Stimulated activated CD8-positive, alpha-beta memory T cell treated with anti-CD3 and anti-CD28 coated beads, Interleukin-2, amount 100 ng/mL, for 48 hours (primary cell): ENCODE data around the gene ARHGEF10L.

Experiments
- DNase-seq, 2 donors: peaks; one replicate each; pipeline ENCODE4 v3.0.0-alpha.2; 2020; ENCODE audit warnings: low read depth in 2 of 2

Gene ARHGEF10L

GRCh38 chr1:17661546-17662157 is 122.2 kb downstream of the ARHGEF10L start:
- DNase-seq = peak; percentile 26 to 54

- no peak for DNase-seq
Observed at GRCh38 chr1:17662296-17662695, 122.8 kb downstream of the ARHGEF10L start.

- DNase-seq = no peak
Observed at GRCh38 chr1:17662786-17663185, 123.3 kb downstream of the ARHGEF10L start.

GRCh38 chr1:17663646-17664045 is 124.1 kb downstream of the ARHGEF10L start:
- no peak for DNase-seq

GRCh38 chr1:17664322-17664721 is 124.8 kb downstream of the ARHGEF10L start:
- DNase-seq = no peak

GRCh38 chr1:17665054-17665453 is 125.6 kb downstream of the ARHGEF10L start:
- DNase-seq = no peak

- DNase-seq = no peak
Observed at GRCh38 chr1:17665950-17666720, 126.6 kb downstream of the ARHGEF10L start.

- no peak for DNase-seq
Observed at GRCh38 chr1:17667641-17668040, 128.1 kb downstream of the ARHGEF10L start.

GRCh38 chr1:17668195-17668594 is 128.7 kb downstream of the ARHGEF10L start:
- DNase-seq = no peak

- DNase-seq = no peak
Observed at GRCh38 chr1:17668624-17669175, 129.2 kb downstream of the ARHGEF10L start.

GRCh38 chr1:17669305-17669704 is 129.8 kb downstream of the ARHGEF10L start:
- DNase-seq = no peak

GRCh38 chr1:17669866-17670451 is 130.5 kb downstream of the ARHGEF10L start:
- DNase-seq = no peak

GRCh38 chr1:17670587-17671313 is 131.3 kb downstream of the ARHGEF10L start:
- no peak for DNase-seq

- DNase-seq = no peak
Observed at GRCh38 chr1:17671314-17671705, 131.8 kb downstream of the ARHGEF10L start.

- no peak for DNase-seq
Observed at GRCh38 chr1:17671741-17672140, 132.2 kb downstream of the ARHGEF10L start.

- DNase-seq = no peak
Observed at GRCh38 chr1:17672226-17672625, 132.7 kb downstream of the ARHGEF10L start.

GRCh38 chr1:17673329-17674072 is 134.0 kb downstream of the ARHGEF10L start:
- DNase-seq = no peak

- DNase-seq = no peak
Observed at GRCh38 chr1:17674726-17675500, 135.4 kb downstream of the ARHGEF10L start.

GRCh38 chr1:17675744-17676143 is 136.2 kb downstream of the ARHGEF10L start:
- DNase-seq = no peak

- DNase-seq = no peak
Observed at GRCh38 chr1:17676387-17677060, 137.0 kb downstream of the ARHGEF10L start.
